IMR-90 (cell line): ENCODE results near the gene CD40LG. TPM values are rescaled to one million over a fixed set of nuclear protein-coding genes. Genes with fewer than 3 reads are reported as not detected.

Source experiments
- ATAC-seq: fragments of 200-7000 bp; cut with Tn5 transposase; 2 replicates; pipeline ENCODE4 v1.9.1; 2020; ENCODE audit warnings: low read depth, mild to moderate bottlenecking, moderate library complexity
- BruUV-seq: library from RNA; stranded (reverse); fragments of 400-500 nt; replicated peaks from 2 replicates; lab custom pipeline; 2021; lab: Mats Ljungman, UMichigan
- CTCF ChIA-PET: fragments of 300-600 bp; formaldehyde crosslinking; extraction: SDS; loops from one replicate; lab custom pipeline; 2021; ENCODE audit warnings: antibody characterized with exemption; lab: Yijun Ruan, JAX
- POLR2A ChIA-PET: fragments of 300-600 bp; sonication (Branson Sonifier 250); formaldehyde crosslinking; loops from one replicate; lab custom pipeline; 2022; ENCODE audit warnings: antibody characterized with exemption; ENCODE audit not compliant: unreplicated experiment; lab: Charles Lee
- DNase-seq: peaks from one replicate; pipeline ENCODE4 v3.0.0; 2013
- H2AFZ ChIP-seq: replicated peaks from 2 replicates; pipeline ENCODE3; 2013; ENCODE audit warnings: low read length, mild to moderate bottlenecking; ENCODE audit not compliant: poor library complexity
- H2AK5ac ChIP-seq: 2 replicates; pipeline ENCODE4 v1.6.1; 2013; ENCODE audit warnings: low read depth, low read length, inconsistent platforms
- H2AK9ac ChIP-seq: replicated peaks from 2 replicates; pipeline ENCODE3; 2013; ENCODE audit warnings: mild to moderate bottlenecking, low read depth, low read length, moderate library complexity; ENCODE audit not compliant: poor library complexity
- H2BK120ac ChIP-seq: 2 replicates; pipeline ENCODE4 v1.6.1; 2013; ENCODE audit warnings: low read depth, low read length, inconsistent platforms
- H2BK15ac ChIP-seq: 3 replicates; pipeline ENCODE4 v1.6.1; 2013; ENCODE audit warnings: low read depth, low read length, inconsistent platforms
- H2BK20ac ChIP-seq: 2 replicates; pipeline ENCODE4 v1.6.1; 2013; ENCODE audit warnings: low read depth, mild to moderate bottlenecking, inconsistent platforms, low read length, moderate library complexity
- H2BK5ac ChIP-seq: 2 replicates; pipeline ENCODE4 v1.6.1; 2013; ENCODE audit warnings: mild to moderate bottlenecking, low read depth, low read length, inconsistent platforms; ENCODE audit not compliant: poor library complexity, severe bottlenecking
- H3K14ac ChIP-seq: replicated peaks from 2 replicates; pipeline ENCODE4 v1.6.1; 2013; ENCODE audit warnings: low read depth, low read length, inconsistent platforms
- H3K18ac ChIP-seq: 2 replicates; pipeline ENCODE4 v1.6.1; 2013; ENCODE audit warnings: low read depth, low read length, control low read depth
- H3K23ac ChIP-seq: 2 replicates; pipeline ENCODE4 v1.6.1; 2013; ENCODE audit warnings: low read depth, low read length, inconsistent platforms
- H3K27ac ChIP-seq: 2 replicates; pipeline ENCODE4 v1.5.1; 2013; ENCODE audit warnings: mild to moderate bottlenecking, control low read depth, low read length; ENCODE audit not compliant: insufficient read depth
- H3K27me3 ChIP-seq: 2 replicates; pipeline ENCODE4 v1.6.1; 2013; ENCODE audit warnings: low read length; ENCODE audit not compliant: control insufficient read depth, insufficient read depth
- H3K36me3 ChIP-seq: 2 replicates; pipeline ENCODE4 v1.6.1; 2013; ENCODE audit warnings: low read length, mixed read lengths; ENCODE audit not compliant: control insufficient read depth, insufficient read depth
- H3K4ac ChIP-seq: 2 replicates; pipeline ENCODE4 v1.6.1; 2013; ENCODE audit warnings: low read depth, low read length, inconsistent platforms
- H3K4me1 ChIP-seq: 2 replicates; pipeline ENCODE4 v1.6.1; 2013; ENCODE audit warnings: low read length, mixed read lengths; ENCODE audit not compliant: control insufficient read depth, insufficient read depth
- H3K4me2 ChIP-seq: 2 replicates; pipeline ENCODE4 v1.6.1; 2013; ENCODE audit warnings: low read depth, mild to moderate bottlenecking, control low read depth, low read length, moderate library complexity
- H3K4me3 ChIP-seq: 2 replicates; pipeline ENCODE4 v1.5.1; 2013; ENCODE audit warnings: low read depth, mild to moderate bottlenecking, control low read depth, low read length, moderate library complexity; ENCODE audit not compliant: insufficient read depth
- H3K56ac ChIP-seq: 2 replicates; pipeline ENCODE4 v1.6.1; 2013; ENCODE audit warnings: low read length, inconsistent platforms; ENCODE audit not compliant: insufficient read depth; ENCODE audit errors: extremely low read depth
- H3K79me1 ChIP-seq, 2 experiments: 2 replicates each; pipeline ENCODE4 v1.6.1; 2013; ENCODE audit warnings: low read length in 2 of 2, inconsistent platforms in 1 of 2, low read depth in 1 of 2
- H3K9ac ChIP-seq: 2 replicates; pipeline ENCODE4 v1.6.1; 2013; ENCODE audit warnings: low read depth, low read length, control low read depth
- H3K9me1 ChIP-seq: 2 replicates; pipeline ENCODE4 v1.6.1; 2013; ENCODE audit warnings: low read length, inconsistent platforms; ENCODE audit not compliant: insufficient read depth
- H3K9me3 ChIP-seq: 2 replicates; pipeline ENCODE4 v1.6.1; 2013; ENCODE audit warnings: low read length; ENCODE audit not compliant: control insufficient read depth, insufficient read depth
- H4K20me1 ChIP-seq: 2 replicates; pipeline ENCODE4 v1.6.1; 2013; ENCODE audit warnings: low read length, inconsistent platforms; ENCODE audit not compliant: insufficient read depth
- H4K5ac ChIP-seq: 2 replicates; pipeline ENCODE4 v1.6.1; 2013; ENCODE audit warnings: mild to moderate bottlenecking, low read depth, low read length, control low read depth
- H4K8ac ChIP-seq, 2 experiments: 2 replicates each; pipeline ENCODE4 v1.6.1; 2013; ENCODE audit warnings: low read depth in 2 of 2, low read length in 2 of 2, control low read depth in 1 of 2, inconsistent platforms in 1 of 2
- H4K91ac ChIP-seq: 2 replicates; pipeline ENCODE4 v1.6.1; 2013; ENCODE audit warnings: low read depth, low read length, inconsistent platforms; ENCODE audit not compliant: insufficient read depth
- BHLHE40 ChIP-seq: fragments of 150-350 bp; IDR thresholded peaks from 2 replicates; pipeline ENCODE4 v1.6.1; 2016; ENCODE audit warnings: mild to moderate bottlenecking, low read depth, low read length
- CEBPB ChIP-seq: IDR thresholded peaks from 2 replicates; pipeline ENCODE4 v1.6.1; 2012; ENCODE audit warnings: low read depth, low read length, improper control_type of control experiment
- CHD1 ChIP-seq: IDR thresholded peaks from 2 replicates; pipeline ENCODE4 v1.6.1; 2012; ENCODE audit warnings: low read depth, low read length, improper control_type of control experiment
- CTCF ChIP-seq: conservative IDR thresholded peaks from 2 replicates; pipeline ENCODE4 v1.5.1; 2012; ENCODE audit warnings: mild to moderate bottlenecking, low read depth, low read length, improper control_type of control experiment
- MAFK ChIP-seq: IDR thresholded peaks from 2 replicates; pipeline ENCODE4 v1.6.1; 2012; ENCODE audit warnings: low read depth, low read length, improper control_type of control experiment
- MAZ ChIP-seq: IDR thresholded peaks from 2 replicates; pipeline ENCODE4 v1.6.1; 2012; ENCODE audit warnings: low read depth, mild to moderate bottlenecking, low read length, improper control_type of control experiment, moderate library complexity, borderline replicate concordance
- MXI1 ChIP-seq: IDR thresholded peaks from 2 replicates; pipeline ENCODE4 v1.6.1; 2012; ENCODE audit warnings: low read depth, mild to moderate bottlenecking, low read length, moderate library complexity, borderline replicate concordance
- NFE2L2 ChIP-seq: fragments of 150-350 bp; IDR thresholded peaks from 2 replicates; pipeline ENCODE4 v1.6.1; 2016; ENCODE audit warnings: low read depth, mild to moderate bottlenecking, low read length
- POLR2A ChIP-seq: IDR thresholded peaks from 2 replicates; pipeline ENCODE4 v1.6.1; 2012; ENCODE audit warnings: mild to moderate bottlenecking, low read depth, low read length
- RCOR1 ChIP-seq: IDR thresholded peaks from 2 replicates; pipeline ENCODE4 v1.6.1; 2012; ENCODE audit warnings: mild to moderate bottlenecking, low read length, improper control_type of control experiment; ENCODE audit not compliant: insufficient replicate concordance
- RFX5 ChIP-seq: IDR thresholded peaks from 2 replicates; pipeline ENCODE4 v1.8.0; 2012; ENCODE audit warnings: low read depth, mild to moderate bottlenecking, low read length, moderate library complexity
- SMC3 ChIP-seq: fragments of 150-350 bp; IDR thresholded peaks from 2 replicates; pipeline ENCODE4 v1.6.1; 2016; ENCODE audit warnings: low read depth, mild to moderate bottlenecking, antibody characterized with exemption, low read length, moderate library complexity
- WGBS, 2 experiments: methylation state at CpG; one replicate each; pipeline versions ENCODE4 v1.1.5 to v1.1.7; 2013; ENCODE audit warnings: missing lambda C conversion rate in 2 of 2; ENCODE audit not compliant: insufficient read length in 1 of 2; ENCODE audit errors: extremely low coverage in 2 of 2; 5-methylcytosine and 5-hydroxymethylcytosine counted together
- dilution Hi-C: fragments of 300-500 bp; cut with HindIII; formaldehyde crosslinking; loops from one replicate; pipeline ENCODE4 v1.14.3; 2018; ENCODE audit warnings: low sequenced_read_pairs; ENCODE audit not compliant: unreplicated experiment
- in situ Hi-C: fragments of 300-500 bp; cut with MboI; formaldehyde crosslinking; loops from 3 replicates; pipeline ENCODE4 v1.14.3; 2019; ENCODE audit warnings: low sequenced_read_pairs, inconsistent platforms, mixed read lengths
- intact Hi-C: fragments of 100-400 bp; cut with micrococcal nuclease; formaldehyde crosslinking; loops from 2 replicates; pipeline ENCODE4 v1.10.0; 2022
- polyA plus RNA-seq, 3 experiments: library from polyadenylated mRNA; depleted of rRNA; stranded (reverse); fragments of >200 nt; gene quantifications; 2 replicates each; pipeline ENCODE4 v1.2.3, GENCODE V29; 2012; ENCODE audit warnings: low replicate concordance in 1 of 3
- total RNA-seq: library from RNA; depleted of rRNA; stranded (reverse); fragments of >200 nt; gene quantifications from 2 replicates; pipeline ENCODE4 v1.2.3, GENCODE V29; 2012
- TF ChIP-seq, protein P1 (sequence below): fragments of 150-350 bp; IDR thresholded peaks from 2 replicates; pipeline ENCODE4 v1.6.1; 2016; ENCODE audit warnings: low read depth, mild to moderate bottlenecking, low read length, moderate library complexity, borderline replicate concordance

CD40LG gene
- total and polyA plus RNA-seq, 2 of the 4 experiments (the other 2 are of a cell fraction): not detected

- Histone ChIP-seq H2AFZ (no peak overlapping the region), H4K8ac (no peak overlapping the region), H3K36me3 (no peaks in the 10 kb centered on the region), H3K9ac (no peak overlapping the region), H3K79me1 (no peaks in the 10 kb centered on the region), H3K27me3 (no peaks in the 10 kb centered on the region; the same call in 1 of the 2 replicates), H3K56ac (no peak overlapping the region), H4K20me1 (no peaks in the 10 kb centered on the region), H3K4me1 (no peaks in the 10 kb centered on the region), H3K23ac (no peak overlapping the region), H4K91ac (no peak overlapping the region), H3K18ac (no peak overlapping the region), H3K14ac (no peak overlapping the region), H2BK20ac (no peak overlapping the region), H3K4me2 (no peak overlapping the region), H2BK15ac (no peak overlapping the region), H3K9me1 (no peaks in the 10 kb centered on the region), H4K5ac (no peak overlapping the region), H2BK120ac (no peak overlapping the region), H3K27ac (no peak overlapping the region), H2AK5ac (no peak overlapping the region), H3K4ac (no peak overlapping the region), H3K4me3 (no peak overlapping the region), H2AK9ac (no peak overlapping the region), H2BK5ac (no peak overlapping the region), H3K9me3 (no peaks in the 10 kb centered on the region)
- TF ChIP-seq CEBPB: no peak
- TF ChIP-seq MAFK: no peak
- no peak for TF ChIP-seq RCOR1
- TF ChIP-seq RFX5: no peak
- TF ChIP-seq CHD1: no peak
- no peak for TF ChIP-seq CTCF
- TF ChIP-seq SMC3: no peak
- no peak for TF ChIP-seq POLR2A
- TF ChIP-seq MAZ: no peak
- no peak for TF ChIP-seq MXI1
- no peak for TF ChIP-seq BHLHE40
- TF ChIP-seq, protein P1, sequence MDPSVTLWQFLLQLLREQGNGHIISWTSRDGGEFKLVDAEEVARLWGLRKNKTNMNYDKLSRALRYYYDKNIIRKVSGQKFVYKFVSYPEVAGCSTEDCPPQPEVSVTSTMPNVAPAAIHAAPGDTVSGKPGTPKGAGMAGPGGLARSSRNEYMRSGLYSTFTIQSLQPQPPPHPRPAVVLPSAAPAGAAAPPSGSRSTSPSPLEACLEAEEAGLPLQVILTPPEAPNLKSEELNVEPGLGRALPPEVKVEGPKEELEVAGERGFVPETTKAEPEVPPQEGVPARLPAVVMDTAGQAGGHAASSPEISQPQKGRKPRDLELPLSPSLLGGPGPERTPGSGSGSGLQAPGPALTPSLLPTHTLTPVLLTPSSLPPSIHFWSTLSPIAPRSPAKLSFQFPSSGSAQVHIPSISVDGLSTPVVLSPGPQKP: no peak
- TF ChIP-seq NFE2L2: no peak
- in situ Hi-C loops (no loop called here), dilution Hi-C loops (no loop called here), intact Hi-C loops (no loop called here)
- WGBS, 2 experiments: no CpG with 5 or more reads among the region's 1 CpG
- no peak for ATAC-seq
- ChIA-PET POLR2A (no interaction called here), CTCF (no interaction called here)
- DNase-seq: no peak
- BruUV-seq: no TSS peak
Measured at GRCh38 chrX:136687457-136687856, 39.5 kb downstream of the CD40LG start.
